HL-60 (cell line): ENCODE results near the gene SPACA5B.
"Not testable (repeated sequence)": the region's sequence is repeated elsewhere in the genome, so short reads cannot be mapped to it uniquely, and the experiment has no call there.

Experiments used
- CTCF ChIP-seq: IDR thresholded peaks from one replicate; pipeline ENCODE4 v1.5.1; 2011; ENCODE audit warnings: low read length, control low read depth, inconsistent platforms; ENCODE audit not compliant: insufficient read depth
- GABPA ChIP-seq: IDR thresholded peaks from 2 replicates; pipeline ENCODE4 v1.6.1; 2012; ENCODE audit warnings: low read depth
- POLR2AphosphoS5 ChIP-seq: IDR thresholded peaks from 2 replicates; pipeline ENCODE4 v1.6.1; 2012; ENCODE audit warnings: low read depth
- SPI1 ChIP-seq: IDR thresholded peaks from 2 replicates; pipeline ENCODE4 v1.6.1; 2012; ENCODE audit warnings: low read depth, mild to moderate bottlenecking, borderline replicate concordance

GRCh38 chrX:48142697-48143096 is 12.3 kb downstream of the SPACA5B start:
- not testable (repeated sequence) for TF ChIP-seq CTCF, POLR2AphosphoS5, GABPA, SPI1
